Measurements from ENCODE around the gene ARHGEF19.
A peak's percentile ranks its signal among the peaks of the same experiment; 100 is the strongest.

ARHGEF19 gene

GRCh38 chr1:16212251-16212961 lies at the start of gene ARHGEF19:
Gene ARHGEF19 (minus strand): TSS chr1:16212652. CDS start chr1:16209054, 3,598 bp downstream.
- no peak for TF ChIP-seq GATA3 (IDR thresholded peaks at IDR 0.05; ENCODE audit: low read depth, low read length)
- TF ChIP-seq GATA2 (IDR thresholded peaks at IDR 0.05; ENCODE audit: low read depth, low read length), result no peak

DNA sequence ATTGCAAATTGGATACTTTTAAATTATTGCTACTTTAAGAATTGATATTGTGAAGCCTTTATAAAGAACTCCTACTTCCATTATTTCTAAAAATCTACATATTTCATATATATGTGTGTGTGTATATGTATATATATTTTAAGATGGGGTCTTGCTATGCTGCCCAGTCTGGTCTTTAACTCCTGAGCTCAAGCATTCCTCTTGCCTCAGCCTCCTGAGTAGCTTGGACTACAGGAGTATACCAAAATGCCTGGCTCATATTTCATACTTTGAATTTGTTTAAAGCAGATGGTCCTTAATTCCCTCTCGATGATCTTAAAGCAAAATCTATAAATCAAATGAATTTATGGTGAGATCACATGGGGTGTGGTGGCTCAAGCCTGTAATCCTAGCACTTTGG lies 49.6 kb upstream of the ARHGEF19 start:
- no peak for TF ChIP-seq GATA3 (IDR thresholded peaks at IDR 0.05; ENCODE audit: low read depth, low read length)
- no peak for TF ChIP-seq GATA2 (IDR thresholded peaks at IDR 0.05; ENCODE audit: low read depth, low read length)

DNA sequence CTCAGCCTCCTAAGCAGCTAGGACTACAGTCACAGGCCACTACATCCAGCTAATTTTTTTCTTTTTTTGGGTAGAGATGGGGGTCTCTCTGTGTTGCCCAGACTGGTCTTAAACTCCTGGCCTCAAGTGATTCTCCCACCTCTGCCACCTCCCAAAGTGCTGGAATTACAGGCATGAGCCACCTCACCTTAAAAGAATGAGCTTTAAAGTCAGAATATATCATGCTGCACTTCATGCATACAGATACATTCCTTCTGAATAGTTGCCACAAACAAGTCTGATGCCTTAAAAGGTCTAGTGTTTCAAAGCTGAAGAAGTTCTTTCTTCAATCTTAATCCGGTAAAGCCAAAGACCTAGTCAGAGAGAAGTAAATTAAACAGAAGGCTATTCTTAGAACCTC lies 48.4 kb upstream of the ARHGEF19 start:
- TF ChIP-seq GATA3 (IDR thresholded peaks at IDR 0.05; ENCODE audit: low read depth, low read length), result no peak
- TF ChIP-seq GATA2 (IDR thresholded peaks at IDR 0.05; ENCODE audit: low read depth, low read length), result no peak

GRCh38 chr1:16258591-16259135 lies 46.2 kb upstream of the ARHGEF19 start:
- TF ChIP-seq GATA3 (IDR thresholded peaks at IDR 0.05; ENCODE audit: low read depth, low read length), result no peak
- TF ChIP-seq GATA2 (IDR thresholded peaks at IDR 0.05; ENCODE audit: low read depth, low read length), result no peak

DNA sequence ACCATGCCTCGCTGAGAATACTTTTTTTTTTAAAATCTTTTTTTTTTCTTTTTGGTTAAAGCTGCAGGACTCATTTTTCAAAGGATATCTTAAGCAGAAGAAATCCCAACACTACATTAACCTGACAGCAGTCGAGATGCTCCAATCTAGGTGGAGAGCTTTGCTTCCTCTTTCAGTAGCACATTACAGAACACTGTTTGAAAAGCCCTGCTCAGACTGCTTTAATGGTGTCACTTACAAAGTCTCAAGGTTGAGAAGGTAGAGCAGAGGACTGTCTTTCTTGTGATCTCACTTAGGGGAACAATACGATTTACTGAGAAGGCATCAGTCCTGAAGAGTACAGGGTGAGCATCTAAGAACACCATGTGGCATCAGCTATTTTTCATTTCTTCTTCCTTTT lies 45.5 kb upstream of the ARHGEF19 start:
- TF ChIP-seq GATA3 (IDR thresholded peaks at IDR 0.05; ENCODE audit: low read depth, low read length) (no peak), GATA2 (IDR thresholded peaks at IDR 0.05; ENCODE audit: low read depth, low read length) (no peak)

DNA sequence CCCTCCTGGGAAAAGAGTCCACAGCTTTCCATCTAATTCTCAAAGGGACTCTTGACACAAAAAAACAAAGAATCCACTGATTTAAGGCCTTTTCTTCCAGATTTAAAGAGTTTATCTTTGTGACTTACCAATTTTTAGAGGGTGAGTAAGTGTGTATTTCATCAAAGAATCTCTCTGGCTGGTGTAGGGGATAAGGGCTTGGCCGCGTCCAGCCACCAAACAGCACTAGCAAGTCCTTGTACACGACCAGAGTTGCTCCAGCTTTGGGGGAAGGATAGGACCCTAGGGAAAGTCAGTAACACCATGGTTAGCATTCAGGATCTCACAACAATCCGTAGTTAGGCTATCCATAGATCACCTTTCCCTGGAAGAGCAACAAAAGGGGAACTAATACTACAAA lies 44.0 kb upstream of the ARHGEF19 start:
- no peak for TF ChIP-seq GATA3 (IDR thresholded peaks at IDR 0.05; ENCODE audit: low read depth, low read length)
- TF ChIP-seq GATA2 (IDR thresholded peaks at IDR 0.05; ENCODE audit: low read depth, low read length), result no peak

DNA sequence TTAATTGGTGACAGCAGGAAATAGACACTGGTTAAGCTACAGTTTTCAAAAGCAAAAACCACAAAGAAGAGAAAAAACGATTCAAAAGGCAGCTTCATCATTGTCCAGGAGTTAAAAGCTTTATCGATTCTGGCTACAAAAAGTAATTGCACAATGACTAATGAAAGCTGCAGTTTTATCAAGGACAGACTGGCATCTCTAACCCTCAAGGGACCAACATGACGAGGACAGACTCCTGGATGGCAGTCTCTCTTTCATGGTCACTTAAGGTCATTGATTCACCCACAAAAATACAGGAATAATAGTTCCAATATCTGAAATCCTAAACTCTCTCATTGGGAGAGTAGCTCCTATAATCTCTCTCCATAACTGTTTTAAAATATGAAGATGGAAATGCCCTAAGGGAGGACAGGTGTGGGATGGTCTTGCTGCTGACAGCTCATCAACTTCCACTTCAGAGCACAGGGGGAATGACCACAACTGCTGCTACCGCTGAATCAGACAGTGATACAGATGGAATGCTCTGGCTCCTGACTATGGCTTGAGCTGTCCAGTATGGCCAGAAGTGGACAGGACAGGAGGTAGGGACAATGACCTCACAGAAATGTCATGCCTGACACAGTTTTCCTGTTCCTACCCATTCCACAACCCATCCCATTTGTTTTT lies 41.9 kb upstream of the ARHGEF19 start:
- TF ChIP-seq GATA2 (IDR thresholded peaks at IDR 0.05; ENCODE audit: low read depth, low read length) (no peak), GATA3 (IDR thresholded peaks at IDR 0.05; ENCODE audit: low read depth, low read length) (no peak)

DNA sequence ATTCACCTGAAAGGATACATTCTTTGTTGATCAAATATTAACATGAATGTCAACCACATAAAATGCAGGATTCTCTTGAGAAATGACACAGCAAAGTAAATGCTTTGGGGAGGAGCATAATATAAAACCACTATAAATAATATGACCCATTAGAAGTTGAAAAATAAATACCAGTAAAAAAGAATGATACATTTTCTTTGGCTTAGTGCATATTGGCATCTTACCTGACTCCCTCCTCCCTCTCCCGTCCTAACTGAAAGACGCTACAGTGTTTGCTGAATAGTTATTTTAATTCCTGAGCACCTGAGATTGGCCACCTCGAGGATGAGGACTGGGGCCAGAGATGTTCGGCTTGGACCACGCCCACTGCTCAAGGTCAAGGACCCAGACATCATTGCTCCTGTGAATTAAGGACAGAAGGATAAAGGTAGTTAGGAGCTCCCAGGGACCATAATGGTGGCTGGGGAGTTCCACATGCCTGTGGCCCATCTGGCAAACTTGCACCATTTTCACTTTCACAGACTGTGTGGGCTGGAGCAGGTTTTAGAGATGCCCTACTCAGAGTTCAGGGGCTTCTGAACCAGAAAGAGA lies 41.0 kb upstream of the ARHGEF19 start:
- TF ChIP-seq GATA3 (IDR thresholded peaks at IDR 0.05; ENCODE audit: low read depth, low read length), result no peak
- no peak for TF ChIP-seq GATA2 (IDR thresholded peaks at IDR 0.05; ENCODE audit: low read depth, low read length)

- no peak for TF ChIP-seq GATA3 (IDR thresholded peaks at IDR 0.05; ENCODE audit: low read depth, low read length)
- TF ChIP-seq GATA2 (IDR thresholded peaks at IDR 0.05; ENCODE audit: low read depth, low read length), result no peak
Observed at GRCh38 chr1:16252912-16253311, 40.5 kb upstream of the ARHGEF19 start.

DNA sequence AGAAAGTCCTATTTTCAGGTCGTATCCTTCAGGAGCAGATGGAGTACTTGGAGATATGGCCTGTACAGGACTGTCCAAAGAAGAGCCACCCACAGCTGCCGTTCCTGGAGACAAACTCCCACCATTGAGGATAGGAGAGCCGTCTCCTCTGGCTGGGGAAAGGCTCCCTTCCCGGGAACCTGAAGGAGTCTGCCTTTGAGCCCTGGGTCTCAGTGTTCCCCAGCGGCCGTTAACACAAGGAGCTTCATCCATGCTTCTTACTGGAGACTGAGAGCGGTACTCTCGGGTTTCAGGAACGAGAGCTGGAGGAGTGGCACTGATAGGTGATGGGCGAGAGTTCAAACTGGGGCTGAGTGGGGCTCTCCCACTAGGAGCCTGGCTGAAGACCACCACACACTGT lies 38.9 kb upstream of the ARHGEF19 start:
- TF ChIP-seq GATA2 (IDR thresholded peaks at IDR 0.05; ENCODE audit: low read depth, low read length) (no peak), GATA3 (IDR thresholded peaks at IDR 0.05; ENCODE audit: low read depth, low read length) (no peak)

DNA sequence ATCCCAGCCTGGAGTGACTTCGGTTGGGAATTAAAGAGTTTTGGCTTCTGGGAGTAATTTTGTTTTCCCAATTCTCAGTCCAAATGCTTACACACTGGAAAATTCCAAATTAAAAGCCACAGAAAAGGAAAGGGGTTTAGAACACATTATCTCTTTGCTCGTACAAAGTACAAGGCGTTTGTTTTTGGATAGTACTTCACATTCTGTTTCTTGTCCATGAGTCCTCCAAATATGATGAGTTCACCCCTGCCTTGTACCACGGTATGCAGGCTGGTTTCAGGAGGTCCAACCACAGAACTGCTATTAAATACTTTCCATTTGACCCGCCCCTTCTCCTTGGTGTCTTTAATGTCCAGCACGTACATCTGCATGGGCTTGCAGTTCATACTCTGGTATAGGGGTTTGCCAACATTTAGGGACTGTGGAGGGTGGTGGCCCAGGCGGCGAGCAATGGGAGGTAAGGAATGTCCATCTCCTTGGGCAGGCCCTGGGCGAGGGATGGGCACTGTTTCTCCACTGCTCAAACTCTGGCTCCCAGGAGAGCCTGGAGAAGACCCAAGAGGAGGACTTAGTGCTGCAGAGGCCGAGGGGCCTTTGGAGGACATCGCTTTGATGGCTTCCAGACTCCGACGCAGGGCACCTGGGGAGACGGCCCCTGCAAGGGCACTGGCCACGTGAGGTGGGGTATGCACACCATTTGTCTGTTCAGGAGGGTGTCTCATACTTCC lies 38.2 kb upstream of the ARHGEF19 start:
- no peak for TF ChIP-seq GATA3 (IDR thresholded peaks at IDR 0.05; ENCODE audit: low read depth, low read length)
- TF ChIP-seq GATA2 (IDR thresholded peaks at IDR 0.05; ENCODE audit: low read depth, low read length), result no peak

- no peak for TF ChIP-seq GATA3 (IDR thresholded peaks at IDR 0.05; ENCODE audit: low read depth, low read length)
- no peak for TF ChIP-seq GATA2 (IDR thresholded peaks at IDR 0.05; ENCODE audit: low read depth, low read length)
Observed at GRCh38 chr1:16249596-16250241, 37.3 kb upstream of the ARHGEF19 start.

GRCh38 chr1:16248603-16249516 lies 36.4 kb upstream of the ARHGEF19 start:
- no peak for TF ChIP-seq GATA3 (IDR thresholded peaks at IDR 0.05; ENCODE audit: low read depth, low read length)
- TF ChIP-seq GATA2 (IDR thresholded peaks at IDR 0.05; ENCODE audit: low read depth, low read length), result peak; percentile 70

Data from SH-SY5Y (cell line).